H9 (cell line): ENCODE measurements around the gene DCAF5. TPM values are rescaled to one million over a fixed set of nuclear protein-coding genes. Genes with fewer than 3 reads are reported as not detected.

Experiments used
- DNase-seq: peaks from one replicate; pipeline ENCODE4 v3.0.0-alpha.2; 2017
- H2AFZ ChIP-seq: one replicate; pipeline ENCODE4 v1.6.1; 2013; ENCODE audit warnings: mild to moderate bottlenecking, low read length, control low read depth, moderate library complexity
- H2AK5ac ChIP-seq: 2 replicates; pipeline ENCODE4 v1.6.1; 2013; ENCODE audit warnings: low read length, control low read depth, mixed read lengths; ENCODE audit not compliant: insufficient read length
- H2BK120ac ChIP-seq: one replicate; pipeline ENCODE4 v1.6.1; 2013; ENCODE audit warnings: low read depth, mild to moderate bottlenecking, low read length, control low read depth, inconsistent platforms; ENCODE audit not compliant: poor library complexity, severe bottlenecking
- H2BK12ac ChIP-seq: 2 replicates; pipeline ENCODE4 v1.6.1; 2013; ENCODE audit warnings: low read length, control low read depth, mixed read lengths, low read depth; ENCODE audit not compliant: insufficient read length
- H2BK15ac ChIP-seq: 2 replicates; pipeline ENCODE4 v1.6.1; 2013; ENCODE audit warnings: low read depth, low read length, control low read depth
- H2BK20ac ChIP-seq: one replicate; pipeline ENCODE4 v1.6.1; 2013; ENCODE audit warnings: low read depth, mild to moderate bottlenecking, low read length, control low read depth, inconsistent platforms; ENCODE audit not compliant: poor library complexity, severe bottlenecking
- H2BK5ac ChIP-seq: 2 replicates; pipeline ENCODE4 v1.6.1; 2013; ENCODE audit warnings: low read length, control low read depth, mixed read lengths; ENCODE audit not compliant: insufficient read length
- H3K14ac ChIP-seq: 2 replicates; pipeline ENCODE4 v1.6.1; 2013; ENCODE audit warnings: low read length, control low read depth; ENCODE audit not compliant: insufficient read depth
- H3K18ac ChIP-seq: 2 replicates; pipeline ENCODE4 v1.6.1; 2013; ENCODE audit warnings: low read depth, mild to moderate bottlenecking, mixed read lengths, low read length, control low read depth; ENCODE audit not compliant: insufficient read length
- H3K23ac ChIP-seq: 2 replicates; pipeline ENCODE4 v1.6.1; 2013; ENCODE audit warnings: low read length, control low read depth, mixed read lengths, low read depth; ENCODE audit not compliant: insufficient read length
- H3K23me2 ChIP-seq: 2 replicates; pipeline ENCODE4 v1.6.1; 2013; ENCODE audit warnings: low read depth, mild to moderate bottlenecking, mixed read lengths, low read length, control low read depth; ENCODE audit not compliant: insufficient read length, poor library complexity, severe bottlenecking
- H3K27ac ChIP-seq: 2 replicates; pipeline ENCODE4 v1.5.1; 2013; ENCODE audit warnings: low read length, control low read depth, mixed read lengths, low read depth; ENCODE audit not compliant: insufficient read length
- H3K27me3 ChIP-seq: 2 replicates; pipeline ENCODE4 v1.6.1; 2013; ENCODE audit warnings: low read length, control low read depth, inconsistent platforms; ENCODE audit not compliant: insufficient read depth
- H3K4ac ChIP-seq: 2 replicates; pipeline ENCODE4 v1.6.1; 2013; ENCODE audit warnings: low read depth, mild to moderate bottlenecking, control low read depth, inconsistent platforms, low read length, moderate library complexity
- H3K4me1 ChIP-seq: 2 replicates; pipeline ENCODE4 v1.6.1; 2013; ENCODE audit warnings: low read length, control low read depth, inconsistent platforms; ENCODE audit not compliant: insufficient read depth
- H3K4me2 ChIP-seq: 2 replicates; pipeline ENCODE4 v1.6.1; 2013; ENCODE audit warnings: low read length, control low read depth, mixed read lengths; ENCODE audit not compliant: insufficient read length, insufficient read depth
- H3K56ac ChIP-seq: 2 replicates; pipeline ENCODE4 v1.6.1; 2013; ENCODE audit warnings: low read depth, mild to moderate bottlenecking, mixed read lengths, low read length, control low read depth; ENCODE audit not compliant: insufficient read length
- H3K79me1 ChIP-seq: 2 replicates; pipeline ENCODE4 v1.6.1; 2013; ENCODE audit warnings: low read depth, mild to moderate bottlenecking, moderate library complexity, low read length, control low read depth, inconsistent platforms; ENCODE audit not compliant: insufficient read depth, poor library complexity, severe bottlenecking
- H3K79me2 ChIP-seq: 2 replicates; pipeline ENCODE4 v1.6.1; 2013; ENCODE audit warnings: low read length, control low read depth, inconsistent platforms; ENCODE audit not compliant: insufficient read depth
- H3K9ac ChIP-seq: 2 replicates; pipeline ENCODE4 v1.6.1; 2013; ENCODE audit warnings: low read length, control low read depth, mixed read lengths; ENCODE audit not compliant: insufficient read length; ENCODE audit errors: extremely low read depth
- H3K9me3 ChIP-seq: one replicate; pipeline ENCODE4 v1.6.1; 2013; ENCODE audit warnings: low read depth, low read length, inconsistent platforms; ENCODE audit not compliant: control insufficient read depth
- H3T11ph ChIP-seq: one replicate; pipeline ENCODE4 v1.6.1; 2013; ENCODE audit warnings: mild to moderate bottlenecking, low read length, control low read depth, inconsistent platforms
- H4K20me1 ChIP-seq: one replicate; pipeline ENCODE4 v1.6.1; 2013; ENCODE audit not compliant: control insufficient read depth, insufficient read length, insufficient read depth
- H4K5ac ChIP-seq: 2 replicates; pipeline ENCODE4 v1.6.1; 2013; ENCODE audit warnings: low read depth, mild to moderate bottlenecking, mixed read lengths, low read length, control low read depth; ENCODE audit not compliant: insufficient read length
- H4K8ac ChIP-seq: replicated peaks from 2 replicates; pipeline ENCODE4 v1.6.1; 2013; ENCODE audit warnings: low read length, control low read depth, mixed read lengths, low read depth; ENCODE audit not compliant: insufficient read length
- H4K91ac ChIP-seq: 2 replicates; pipeline ENCODE4 v1.6.1; 2013; ENCODE audit warnings: low read depth, mild to moderate bottlenecking, moderate library complexity, mixed read lengths, low read length, control low read depth; ENCODE audit not compliant: insufficient read length
- H3K27ac Mint-ChIP-seq, 3 experiments: 2 replicates in 2 of 3; 3 replicates in 1 of 3; pipeline ENCODE4 v1.8.0; 2020 to 2021; ENCODE audit warnings: mixed read lengths in 3 of 3, mild to moderate bottlenecking in 1 of 3, moderate library complexity in 1 of 3
- H3K27me3 Mint-ChIP-seq: 2 replicates; pipeline ENCODE4 v1.8.0; 2021; ENCODE audit warnings: low read depth, mild to moderate bottlenecking, moderate library complexity, mixed read lengths
- H3K36me3 Mint-ChIP-seq, 3 experiments: 2 replicates in 2 of 3; 3 replicates in 1 of 3; pipeline ENCODE4 v1.8.0; 2020 to 2021; ENCODE audit warnings: low read depth in 3 of 3, mixed read lengths in 3 of 3; ENCODE audit not compliant: insufficient read depth in 1 of 3
- H3K4me1 Mint-ChIP-seq, 2 experiments: 2 replicates each; pipeline ENCODE4 v1.8.0; 2020; ENCODE audit warnings: mixed read lengths in 2 of 2
- H3K4me3 Mint-ChIP-seq, 2 experiments: 2 replicates in 1 of 2; 3 replicates in 1 of 2; pipeline ENCODE4 v1.8.0; 2020 to 2021; ENCODE audit warnings: mild to moderate bottlenecking in 2 of 2, mixed read lengths in 2 of 2, moderate library complexity in 1 of 2
- H3K9me3 Mint-ChIP-seq, 2 experiments: 2 replicates in 1 of 2; 3 replicates in 1 of 2; pipeline ENCODE4 v1.8.0; 2020; ENCODE audit warnings: mild to moderate bottlenecking in 2 of 2, mixed read lengths in 2 of 2, moderate library complexity in 1 of 2
- CTCF ChIP-seq: fragments of 200-600 bp; sonication (generic); conservative IDR thresholded peaks from 3 replicates; pipeline ENCODE4 v1.8.0; 2021; ENCODE audit warnings: antibody characterized with exemption, mild to moderate bottlenecking
- WGBS: extraction: QIAGEN DNeasy Blood & Tissue Kit; methylation state at CpG from one replicate; pipeline ENCODE4 v1.1.7; 2013; ENCODE audit warnings: missing lambda C conversion rate, low lambda C conversion rate, mixed read lengths; ENCODE audit not compliant: insufficient read length; ENCODE audit errors: extremely low coverage; 5-methylcytosine and 5-hydroxymethylcytosine counted together
- total RNA-seq: library from RNA; stranded (reverse); gene quantifications from 2 replicates; pipeline ENCODE4 v1.2.1, GENCODE V29; 2021

The DCAF5 gene
- total RNA-seq, 1 experiment from 2014 or later = 31.4 TPM

GRCh38 chr14:69079188-69079742 lies 73.7 kb downstream of the DCAF5 start:
- Mint-ChIP-seq H3K4me1 (peaks cover 8 to 15% of the 10 kb centered on the region in 2 experiments), H3K36me3 (peaks cover 4 to 24% (median 23%) of the 10 kb centered on the region in 3 experiments; a peak in 6 of 7 replicates), H3K4me3 (no peak overlapping the region), H3K27ac (peak overlapping the region in 2 of 3 experiments; percentile 18 to 64; a peak in 3 of 7 replicates), H3K9me3 (no peaks in the 10 kb centered on the region), H3K27me3 (no peaks in the 10 kb centered on the region)
- no peak for DNase-seq
- Histone ChIP-seq H3K27ac (no peak overlapping the region), H2BK120ac (no peak overlapping the region), H3K27me3 (no peaks in the 10 kb centered on the region), H3K18ac (no peak overlapping the region), H3K14ac (no peak overlapping the region), H4K91ac (no peak overlapping the region), H3K9me3 (no peaks in the 10 kb centered on the region), H2BK12ac (no peak overlapping the region), H4K8ac (no peak overlapping the region), H3K23ac (no peak overlapping the region), H3K79me1 (no peaks in the 10 kb centered on the region), H3K9ac (peak overlapping the region; percentile 50), H3T11ph (no peak overlapping the region), H2AFZ (no peak overlapping the region), H2BK5ac (no peak overlapping the region), H3K56ac (no peak overlapping the region), H3K4me1 (peaks cover 2% of the 10 kb centered on the region; the same call in 1 of the 2 replicates), H3K79me2 (no peaks in the 10 kb centered on the region), H2AK5ac (no peak overlapping the region), H2BK20ac (no peak overlapping the region), H3K23me2 (no peaks in the 10 kb centered on the region), H4K20me1 (no peaks in the 10 kb centered on the region), H3K4ac (no peak overlapping the region), H3K4me2 (no peak overlapping the region), H4K5ac (no peak overlapping the region), H2BK15ac (no peak overlapping the region)
- no CpG with 5 or more reads among the region's 4 CpGs for WGBS
- no peak for TF ChIP-seq CTCF
